Neural crest cell (in vitro differentiated cells): Measurements from ENCODE around the gene MLLT6. TPM values are rescaled to one million over a fixed set of nuclear protein-coding genes. Genes with fewer than 3 reads are reported as not detected.

Experiments used
- DNase-seq: peaks from one replicate; pipeline ENCODE4 v3.0.0; 2021; ENCODE audit warnings: low read depth, mixed read lengths, low spot score
- H3K27ac Mint-ChIP-seq: one replicate; pipeline ENCODE4 v1.8.0; 2021; ENCODE audit warnings: mild to moderate bottlenecking, mixed read lengths; ENCODE audit not compliant: unreplicated experiment
- H3K27me3 Mint-ChIP-seq: 2 replicates; pipeline ENCODE4 v1.8.0; 2021; ENCODE audit warnings: low read depth, mild to moderate bottlenecking, mixed read lengths
- H3K36me3 Mint-ChIP-seq: 2 replicates; pipeline ENCODE4 v1.8.0; 2021; ENCODE audit warnings: low read depth, mild to moderate bottlenecking, mixed read lengths
- H3K4me1 Mint-ChIP-seq: 2 replicates; pipeline ENCODE4 v1.8.0; 2021; ENCODE audit warnings: mixed read lengths
- H3K4me3 Mint-ChIP-seq: one replicate; pipeline ENCODE4 v1.8.0; 2021; ENCODE audit warnings: mild to moderate bottlenecking, mixed read lengths
- H3K9me3 Mint-ChIP-seq: 2 replicates; pipeline ENCODE4 v1.8.0; 2021; ENCODE audit warnings: mixed read lengths
- total RNA-seq: library from RNA; stranded (reverse); gene quantifications from 2 replicates; pipeline ENCODE4 v1.2.1, GENCODE V29; 2021
- TF ChIP-seq, protein P1 (sequence below): fragments of 200-600 bp; sonication (generic); conservative IDR thresholded peaks from 2 replicates; pipeline ENCODE4 v1.5.0; 2021; ENCODE audit warnings: antibody characterized with exemption, mild to moderate bottlenecking

The MLLT6 gene
- total RNA-seq, 1 donor from 2014 or later = 79.6 TPM

- TF ChIP-seq, protein P1, sequence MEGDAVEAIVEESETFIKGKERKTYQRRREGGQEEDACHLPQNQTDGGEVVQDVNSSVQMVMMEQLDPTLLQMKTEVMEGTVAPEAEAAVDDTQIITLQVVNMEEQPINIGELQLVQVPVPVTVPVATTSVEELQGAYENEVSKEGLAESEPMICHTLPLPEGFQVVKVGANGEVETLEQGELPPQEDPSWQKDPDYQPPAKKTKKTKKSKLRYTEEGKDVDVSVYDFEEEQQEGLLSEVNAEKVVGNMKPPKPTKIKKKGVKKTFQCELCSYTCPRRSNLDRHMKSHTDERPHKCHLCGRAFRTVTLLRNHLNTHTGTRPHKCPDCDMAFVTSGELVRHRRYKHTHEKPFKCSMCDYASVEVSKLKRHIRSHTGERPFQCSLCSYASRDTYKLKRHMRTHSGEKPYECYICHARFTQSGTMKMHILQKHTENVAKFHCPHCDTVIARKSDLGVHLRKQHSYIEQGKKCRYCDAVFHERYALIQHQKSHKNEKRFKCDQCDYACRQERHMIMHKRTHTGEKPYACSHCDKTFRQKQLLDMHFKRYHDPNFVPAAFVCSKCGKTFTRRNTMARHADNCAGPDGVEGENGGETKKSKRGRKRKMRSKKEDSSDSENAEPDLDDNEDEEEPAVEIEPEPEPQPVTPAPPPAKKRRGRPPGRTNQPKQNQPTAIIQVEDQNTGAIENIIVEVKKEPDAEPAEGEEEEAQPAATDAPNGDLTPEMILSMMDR = no peak
- DNase-seq = no peak
- no peak overlapping the region for H3K27ac Mint-ChIP-seq
These were observed 14.3 kb downstream of the MLLT6 start for GRCh38 chr17:38719289-38719942.

GRCh38 chr17:38719943-38720641 is 15.0 kb downstream of the MLLT6 start:
- Mint-ChIP-seq H3K4me1 (peaks cover 24% of the 10 kb centered on the region), H3K36me3 (peaks cover 7% of the 10 kb centered on the region), H3K27me3 (peaks cover 10% of the 10 kb centered on the region), H3K27ac (no peak overlapping the region), H3K4me3 (no peak overlapping the region), H3K9me3 (no peaks in the 10 kb centered on the region)
- TF ChIP-seq, protein P1 = no peak
- no peak for DNase-seq

More at GRCh38 chr17:38719289-38719942, 14.3 kb downstream of the MLLT6 start:
- peaks cover 7% of the 10 kb centered on the region for H3K36me3 Mint-ChIP-seq
- H3K9me3 Mint-ChIP-seq = no peaks in the 10 kb centered on the region
- peaks cover 10% of the 10 kb centered on the region for H3K27me3 Mint-ChIP-seq
- H3K4me1 Mint-ChIP-seq = peaks cover 21% of the 10 kb centered on the region
- H3K4me3 Mint-ChIP-seq = peak overlapping the region; percentile 45

- H3K36me3 Mint-ChIP-seq = peaks cover 5% of the 10 kb centered on the region
- H3K27ac Mint-ChIP-seq = no peak overlapping the region
- H3K9me3 Mint-ChIP-seq = no peaks in the 10 kb centered on the region
- H3K4me3 Mint-ChIP-seq = peak overlapping the region; percentile 0
- peaks cover 25% of the 10 kb centered on the region for H3K4me1 Mint-ChIP-seq
- TF ChIP-seq, protein P1 = no peak
- no peak for DNase-seq
- H3K27me3 Mint-ChIP-seq = peaks cover 10% of the 10 kb centered on the region
These were observed 15.9 kb downstream of the MLLT6 start for GRCh38 chr17:38720941-38721340.

- TF ChIP-seq, protein P1 = no peak
- H3K4me3 Mint-ChIP-seq = no peak overlapping the region
- no peaks in the 10 kb centered on the region for H3K9me3 Mint-ChIP-seq
- peaks cover 3% of the 10 kb centered on the region for H3K36me3 Mint-ChIP-seq
- no peak for DNase-seq
- peaks cover 10% of the 10 kb centered on the region for H3K27me3 Mint-ChIP-seq
- H3K27ac Mint-ChIP-seq = no peak overlapping the region
- peaks cover 25% of the 10 kb centered on the region for H3K4me1 Mint-ChIP-seq
These were observed 16.7 kb downstream of the MLLT6 start for GRCh38 chr17:38721802-38722201.

GRCh38 chr17:38724337-38724988 is 19.4 kb downstream of the MLLT6 start:
- no peaks in the 10 kb centered on the region for H3K9me3 Mint-ChIP-seq
- H3K36me3 Mint-ChIP-seq = peaks cover 3% of the 10 kb centered on the region
- TF ChIP-seq, protein P1 = no peak
- H3K27ac Mint-ChIP-seq = no peak overlapping the region
- H3K27me3 Mint-ChIP-seq = peaks cover 5% of the 10 kb centered on the region
- no peak for DNase-seq
- peaks cover 23% of the 10 kb centered on the region for H3K4me1 Mint-ChIP-seq
- H3K4me3 Mint-ChIP-seq = no peak overlapping the region
